ENCODE results near the gene SLC6A9.

SLC6A9 gene

DNA sequence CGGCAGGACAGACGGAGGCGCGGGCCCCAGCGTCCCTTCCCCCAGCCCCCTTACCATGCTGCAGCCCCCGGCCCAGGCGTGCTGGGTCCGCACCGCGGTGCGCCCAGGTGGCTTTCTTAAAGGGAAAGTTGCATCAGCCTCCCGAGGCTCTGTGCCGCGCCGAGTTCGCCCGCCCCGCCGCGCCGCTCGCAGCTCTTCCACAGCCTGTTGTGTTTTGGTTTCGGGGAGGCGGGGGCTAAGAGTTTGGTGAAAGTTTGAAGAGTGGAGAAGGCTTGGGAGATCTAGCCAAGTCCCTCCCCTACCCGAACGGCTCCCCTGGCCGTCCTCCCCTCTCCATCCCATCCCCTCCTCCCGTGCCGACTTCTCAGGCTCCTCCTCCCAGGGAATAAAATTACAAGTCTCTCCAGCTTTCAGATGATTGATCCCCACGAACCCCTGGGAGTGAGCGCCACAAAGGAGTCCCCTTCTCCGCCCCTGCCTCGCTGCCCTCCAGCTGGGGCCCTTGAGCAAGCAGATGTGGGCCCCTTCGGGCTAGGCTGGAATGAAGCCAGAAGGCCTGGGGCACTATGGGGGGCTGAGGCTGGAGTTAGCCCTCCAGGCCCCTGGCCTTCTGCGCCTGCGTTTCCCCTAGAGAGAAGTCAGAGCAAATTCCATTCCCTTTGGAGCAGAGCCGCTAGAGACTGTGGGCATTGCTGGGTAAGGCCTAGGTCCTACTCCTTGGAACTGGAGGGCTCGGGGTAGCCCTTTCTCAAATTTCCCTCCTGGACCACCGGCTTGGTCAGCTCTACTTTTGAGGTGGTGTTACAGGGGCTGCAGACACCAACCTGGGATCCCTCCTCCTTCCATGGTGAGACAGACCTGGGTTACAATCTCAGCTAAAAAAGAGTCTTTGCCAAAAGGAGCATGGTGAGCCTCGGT, at the start of gene SLC6A9:
Gene SLC6A9 (minus strand): TSS at position 211 of the 918 bp plus-strand sequence. CDS start 7,185 bp downstream, outside the sequence.
- peaks cover 0 to 45% (median 34%) of the 10 kb centered on the region in 5 donors for H3K4me1 ChIP-seq (ENCODE audit: control insufficient read depth in 5 of 5, insufficient read depth in 5 of 5, low read length in 5 of 5)
- H3K4me3 ChIP-seq (ENCODE audit: low read depth in 1 of 5, low read length in 5 of 5) = peak within 1 kb of the TSS in 4 of 5 donors; percentile 74 to 84 (median 80)
- no peak within 1 kb of the TSS for H3K27ac ChIP-seq (ENCODE audit: low read depth, low read length)
- H3K9ac ChIP-seq (ENCODE audit: low read length in 5 of 5) = peak within 1 kb of the TSS in 4 of 5 donors; percentile 53 to 71 (median 60)
- no peaks in the 10 kb centered on the region for H3K27me3 ChIP-seq (ENCODE audit: control insufficient read depth in 5 of 5, insufficient read depth in 4 of 5, low read length in 5 of 5)
- H3K9me3 ChIP-seq (ENCODE audit: control insufficient read depth in 5 of 5, low read length in 5 of 5) = no peaks in the 10 kb centered on the region
- H3K36me3 ChIP-seq (ENCODE audit: control insufficient read depth in 5 of 5, insufficient read depth in 5 of 5, low read length in 5 of 5) = no peaks in the 10 kb centered on the region

DNA sequence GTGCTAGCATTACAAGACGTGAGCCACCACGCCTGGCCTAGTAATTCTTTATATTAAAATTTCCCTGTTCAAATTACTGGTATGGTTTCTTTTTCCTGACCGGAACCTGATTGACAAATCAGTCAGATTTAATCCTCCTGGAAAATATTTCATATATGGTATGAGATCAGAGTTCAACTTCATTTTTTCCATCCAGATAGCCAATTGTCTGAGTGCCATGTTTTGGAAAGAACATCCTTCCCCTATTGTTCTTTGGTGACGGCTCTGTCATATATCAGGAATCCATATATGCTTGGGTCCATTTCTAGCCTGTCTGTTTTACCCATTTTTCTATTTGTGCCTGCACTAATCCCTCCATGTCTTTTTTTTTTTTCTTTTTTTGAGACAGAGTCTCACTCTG, 48.3 kb upstream of the SLC6A9 start:
- Histone ChIP-seq H3K9ac (ENCODE audit: low read length in 5 of 5) (no peak overlapping the region), H3K9me3 (ENCODE audit: control insufficient read depth in 5 of 5, low read length in 5 of 5) (no peaks in the 10 kb centered on the region), H3K27me3 (ENCODE audit: control insufficient read depth in 5 of 5, insufficient read depth in 4 of 5, low read length in 5 of 5) (peaks cover 0 to 2% (median 0%) of the 10 kb centered on the region in 5 donors), H3K36me3 (ENCODE audit: control insufficient read depth in 5 of 5, insufficient read depth in 5 of 5, low read length in 5 of 5) (no peaks in the 10 kb centered on the region), H3K4me3 (ENCODE audit: low read depth in 1 of 5, low read length in 5 of 5) (no peak overlapping the region), H3K27ac (ENCODE audit: low read depth, low read length) (no peak overlapping the region), H3K4me1 (ENCODE audit: control insufficient read depth in 5 of 5, insufficient read depth in 5 of 5, low read length in 5 of 5) (no peaks in the 10 kb centered on the region)

DNA sequence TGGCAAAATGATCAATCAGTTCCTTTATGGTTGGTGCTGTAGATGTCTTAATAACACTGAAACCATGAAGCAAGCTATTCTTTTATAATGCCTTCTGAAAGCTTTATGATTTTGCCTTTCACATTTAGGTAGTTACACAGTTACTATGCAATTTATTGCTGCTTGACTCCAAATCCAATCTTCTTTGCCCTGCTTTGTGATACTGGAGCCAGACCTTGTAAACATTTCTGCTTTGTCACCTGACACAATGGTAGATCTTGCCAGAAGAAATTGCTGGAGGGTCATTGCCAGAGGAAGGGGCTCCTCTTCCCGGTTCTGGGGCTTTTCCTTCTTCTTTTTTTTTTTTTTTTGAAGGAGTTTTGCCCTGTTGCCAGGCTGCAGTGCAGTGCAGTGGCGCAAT, 46.8 kb upstream of the SLC6A9 start:
- H3K36me3 ChIP-seq (ENCODE audit: control insufficient read depth in 5 of 5, insufficient read depth in 5 of 5, low read length in 5 of 5) = no peaks in the 10 kb centered on the region
- H3K9ac ChIP-seq (ENCODE audit: low read length in 5 of 5) = no peak overlapping the region
- H3K27me3 ChIP-seq (ENCODE audit: control insufficient read depth in 5 of 5, insufficient read depth in 4 of 5, low read length in 5 of 5) = peaks cover 0 to 2% (median 0%) of the 10 kb centered on the region in 5 donors
- H3K27ac ChIP-seq (ENCODE audit: low read depth, low read length) = no peak overlapping the region
- H3K9me3 ChIP-seq (ENCODE audit: control insufficient read depth in 5 of 5, low read length in 5 of 5) = no peaks in the 10 kb centered on the region
- H3K4me1 ChIP-seq (ENCODE audit: control insufficient read depth in 5 of 5, insufficient read depth in 5 of 5, low read length in 5 of 5) = no peaks in the 10 kb centered on the region
- H3K4me3 ChIP-seq (ENCODE audit: low read depth in 1 of 5, low read length in 5 of 5) = no peak overlapping the region

DNA sequence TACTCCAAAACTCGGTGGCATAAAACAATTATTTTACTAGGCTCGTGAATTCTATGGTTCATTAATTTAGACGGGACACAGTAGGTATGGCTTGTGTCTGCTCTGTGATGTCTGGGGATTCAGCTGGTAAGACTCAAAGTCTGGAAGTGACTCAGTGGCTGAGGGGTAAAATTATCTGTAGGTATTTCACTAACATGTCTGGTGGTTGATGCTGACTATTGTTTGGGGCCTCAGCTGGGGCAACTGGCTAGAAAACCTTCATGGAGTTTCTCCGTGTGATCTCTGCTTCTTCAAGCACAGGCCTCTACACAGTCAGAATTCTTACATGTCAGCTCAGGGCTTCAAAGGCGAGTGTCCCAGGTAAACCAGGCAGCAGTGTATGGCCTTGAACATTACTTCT, 46.2 kb upstream of the SLC6A9 start:
- Histone ChIP-seq H3K27ac (ENCODE audit: low read depth, low read length) (no peak overlapping the region), H3K4me3 (ENCODE audit: low read depth in 1 of 5, low read length in 5 of 5) (no peak overlapping the region), H3K4me1 (ENCODE audit: control insufficient read depth in 5 of 5, insufficient read depth in 5 of 5, low read length in 5 of 5) (no peaks in the 10 kb centered on the region), H3K27me3 (ENCODE audit: control insufficient read depth in 5 of 5, insufficient read depth in 4 of 5, low read length in 5 of 5) (no peaks in the 10 kb centered on the region), H3K9me3 (ENCODE audit: control insufficient read depth in 5 of 5, low read length in 5 of 5) (no peaks in the 10 kb centered on the region), H3K9ac (ENCODE audit: low read length in 5 of 5) (no peak overlapping the region), H3K36me3 (ENCODE audit: control insufficient read depth in 5 of 5, insufficient read depth in 5 of 5, low read length in 5 of 5) (no peaks in the 10 kb centered on the region)

DNA sequence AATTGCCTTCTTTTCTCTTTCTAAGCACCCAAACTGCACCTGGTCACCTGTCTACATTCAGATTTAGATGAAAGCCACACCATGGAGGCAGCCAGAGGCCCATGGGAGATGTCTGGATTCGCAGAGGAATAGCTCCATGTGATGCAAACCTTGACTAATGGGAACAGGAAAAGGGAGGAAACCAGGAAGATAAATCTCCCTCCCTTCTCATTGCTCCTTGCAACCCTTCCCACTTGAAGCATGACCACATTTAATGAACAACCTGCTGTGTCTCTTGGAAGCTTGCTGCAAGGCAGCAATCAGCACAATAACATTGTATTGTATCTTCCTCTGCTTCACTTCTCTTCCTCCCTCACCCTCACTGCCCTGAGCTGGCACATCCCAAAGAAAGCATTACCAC, 44.8 kb upstream of the SLC6A9 start:
- Histone ChIP-seq H3K4me1 (ENCODE audit: control insufficient read depth in 5 of 5, insufficient read depth in 5 of 5, low read length in 5 of 5) (no peaks in the 10 kb centered on the region), H3K27me3 (ENCODE audit: control insufficient read depth in 5 of 5, insufficient read depth in 4 of 5, low read length in 5 of 5) (no peaks in the 10 kb centered on the region), H3K27ac (ENCODE audit: low read depth, low read length) (no peak overlapping the region), H3K9me3 (ENCODE audit: control insufficient read depth in 5 of 5, low read length in 5 of 5) (no peaks in the 10 kb centered on the region), H3K36me3 (ENCODE audit: control insufficient read depth in 5 of 5, insufficient read depth in 5 of 5, low read length in 5 of 5) (no peaks in the 10 kb centered on the region), H3K9ac (ENCODE audit: low read length in 5 of 5) (no peak overlapping the region), H3K4me3 (ENCODE audit: low read depth in 1 of 5, low read length in 5 of 5) (no peak overlapping the region)

DNA sequence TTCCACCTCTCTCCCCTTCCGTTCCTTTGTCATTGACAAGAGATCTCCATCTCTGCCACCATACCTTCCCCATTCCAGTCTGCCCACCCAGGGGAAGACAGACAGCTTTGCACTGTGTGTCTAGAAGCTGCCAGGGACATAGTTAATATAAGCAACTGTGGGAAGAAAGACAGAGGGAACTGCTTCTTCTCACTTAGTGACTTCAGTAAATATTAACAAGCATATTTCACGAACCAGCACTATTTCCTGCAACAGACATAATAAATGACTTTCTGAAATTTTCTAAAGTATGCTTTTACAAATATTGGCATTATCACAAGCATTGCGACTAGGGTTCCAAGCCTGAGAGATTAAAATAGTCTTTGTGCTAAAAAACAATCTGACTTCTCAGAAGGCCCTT, 43.2 kb upstream of the SLC6A9 start:
- Histone ChIP-seq H3K4me3 (ENCODE audit: low read depth in 1 of 5, low read length in 5 of 5) (no peak overlapping the region), H3K9me3 (ENCODE audit: control insufficient read depth in 5 of 5, low read length in 5 of 5) (no peaks in the 10 kb centered on the region), H3K36me3 (ENCODE audit: control insufficient read depth in 5 of 5, insufficient read depth in 5 of 5, low read length in 5 of 5) (no peaks in the 10 kb centered on the region), H3K27me3 (ENCODE audit: control insufficient read depth in 5 of 5, insufficient read depth in 4 of 5, low read length in 5 of 5) (no peaks in the 10 kb centered on the region), H3K27ac (ENCODE audit: low read depth, low read length) (no peak overlapping the region), H3K9ac (ENCODE audit: low read length in 5 of 5) (no peak overlapping the region), H3K4me1 (ENCODE audit: control insufficient read depth in 5 of 5, insufficient read depth in 5 of 5, low read length in 5 of 5) (no peaks in the 10 kb centered on the region)

DNA sequence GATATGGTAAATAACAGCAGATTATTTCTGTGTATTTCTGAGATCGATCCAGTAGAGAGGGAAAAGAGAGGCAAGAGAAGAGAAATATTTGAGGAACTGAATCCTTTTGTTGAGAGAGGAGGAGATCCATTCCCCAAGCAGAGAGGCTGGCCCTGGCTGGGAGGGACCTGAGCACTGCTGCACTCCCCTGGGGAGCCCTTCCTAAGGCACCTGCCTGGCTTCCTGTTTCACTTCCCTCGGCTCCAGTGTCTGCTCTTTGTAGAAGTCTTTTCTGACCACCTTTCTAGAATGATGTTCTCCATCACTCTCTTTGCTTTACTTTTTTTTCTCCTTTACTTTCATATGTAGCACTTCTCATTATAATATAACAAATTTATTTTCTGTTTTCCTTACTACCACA, 42.3 kb upstream of the SLC6A9 start:
- Histone ChIP-seq H3K9me3 (ENCODE audit: control insufficient read depth in 5 of 5, low read length in 5 of 5) (no peaks in the 10 kb centered on the region), H3K36me3 (ENCODE audit: control insufficient read depth in 5 of 5, insufficient read depth in 5 of 5, low read length in 5 of 5) (no peaks in the 10 kb centered on the region), H3K27me3 (ENCODE audit: control insufficient read depth in 5 of 5, insufficient read depth in 4 of 5, low read length in 5 of 5) (no peaks in the 10 kb centered on the region), H3K27ac (ENCODE audit: low read depth, low read length) (no peak overlapping the region), H3K4me1 (ENCODE audit: control insufficient read depth in 5 of 5, insufficient read depth in 5 of 5, low read length in 5 of 5) (peaks cover 0 to 6% (median 2%) of the 10 kb centered on the region in 5 donors), H3K4me3 (ENCODE audit: low read depth in 1 of 5, low read length in 5 of 5) (no peak overlapping the region), H3K9ac (ENCODE audit: low read length in 5 of 5) (no peak overlapping the region)

DNA sequence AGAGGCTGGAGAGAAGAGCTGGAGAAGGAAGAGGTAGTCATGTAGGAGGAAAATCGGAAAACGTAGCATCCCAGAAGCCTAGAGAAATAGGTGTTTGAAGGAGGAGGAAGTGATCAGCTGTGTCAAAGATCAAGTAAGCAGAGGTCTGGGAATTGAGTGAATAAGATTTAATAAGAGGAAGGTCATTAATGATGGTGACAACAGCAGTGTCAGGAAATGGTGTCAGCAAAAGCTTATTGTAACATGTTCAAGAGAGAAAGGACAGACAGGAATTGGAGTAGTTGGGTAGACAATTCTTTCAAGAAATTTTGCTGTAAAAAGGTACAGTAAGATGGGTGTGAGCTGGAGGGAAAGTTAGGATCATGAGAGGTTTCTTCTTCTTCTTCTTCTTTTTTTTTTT, 41.6 kb upstream of the SLC6A9 start:
- Histone ChIP-seq H3K9ac (ENCODE audit: low read length in 5 of 5) (no peak overlapping the region), H3K27ac (ENCODE audit: low read depth, low read length) (no peak overlapping the region), H3K36me3 (ENCODE audit: control insufficient read depth in 5 of 5, insufficient read depth in 5 of 5, low read length in 5 of 5) (no peaks in the 10 kb centered on the region), H3K4me1 (ENCODE audit: control insufficient read depth in 5 of 5, insufficient read depth in 5 of 5, low read length in 5 of 5) (peaks cover 0 to 13% (median 9%) of the 10 kb centered on the region in 5 donors), H3K27me3 (ENCODE audit: control insufficient read depth in 5 of 5, insufficient read depth in 4 of 5, low read length in 5 of 5) (no peaks in the 10 kb centered on the region), H3K9me3 (ENCODE audit: control insufficient read depth in 5 of 5, low read length in 5 of 5) (no peaks in the 10 kb centered on the region), H3K4me3 (ENCODE audit: low read depth in 1 of 5, low read length in 5 of 5) (no peak overlapping the region)

DNA sequence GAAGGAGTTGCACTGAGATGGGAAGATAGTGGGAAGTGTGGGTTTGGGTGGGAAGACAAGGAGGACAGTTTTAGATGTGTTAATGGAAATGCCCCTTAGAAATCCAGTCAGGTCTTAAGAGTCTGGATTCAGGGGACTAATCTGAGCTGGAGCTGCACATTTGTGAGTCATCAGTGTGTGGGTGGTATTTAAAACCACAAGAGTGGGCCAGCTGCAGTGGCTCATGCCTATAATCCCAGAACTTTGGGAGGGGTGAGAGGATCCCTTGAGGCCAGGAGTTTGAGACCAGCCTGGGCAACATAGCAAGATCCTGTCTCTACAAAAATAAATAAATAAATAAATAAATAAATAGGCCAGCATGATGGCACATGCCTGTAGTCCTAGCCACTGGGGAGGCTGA, 40.9 kb upstream of the SLC6A9 start:
- no peaks in the 10 kb centered on the region for H3K9me3 ChIP-seq (ENCODE audit: control insufficient read depth in 5 of 5, low read length in 5 of 5)
- H3K4me1 ChIP-seq (ENCODE audit: control insufficient read depth in 5 of 5, insufficient read depth in 5 of 5, low read length in 5 of 5) = peaks cover 0 to 19% (median 15%) of the 10 kb centered on the region in 5 donors
- H3K36me3 ChIP-seq (ENCODE audit: control insufficient read depth in 5 of 5, insufficient read depth in 5 of 5, low read length in 5 of 5) = no peaks in the 10 kb centered on the region
- no peak overlapping the region for H3K4me3 ChIP-seq (ENCODE audit: low read depth in 1 of 5, low read length in 5 of 5)
- no peak overlapping the region for H3K9ac ChIP-seq (ENCODE audit: low read length in 5 of 5)
- no peaks in the 10 kb centered on the region for H3K27me3 ChIP-seq (ENCODE audit: control insufficient read depth in 5 of 5, insufficient read depth in 4 of 5, low read length in 5 of 5)
- no peak overlapping the region for H3K27ac ChIP-seq (ENCODE audit: low read depth, low read length)

DNA sequence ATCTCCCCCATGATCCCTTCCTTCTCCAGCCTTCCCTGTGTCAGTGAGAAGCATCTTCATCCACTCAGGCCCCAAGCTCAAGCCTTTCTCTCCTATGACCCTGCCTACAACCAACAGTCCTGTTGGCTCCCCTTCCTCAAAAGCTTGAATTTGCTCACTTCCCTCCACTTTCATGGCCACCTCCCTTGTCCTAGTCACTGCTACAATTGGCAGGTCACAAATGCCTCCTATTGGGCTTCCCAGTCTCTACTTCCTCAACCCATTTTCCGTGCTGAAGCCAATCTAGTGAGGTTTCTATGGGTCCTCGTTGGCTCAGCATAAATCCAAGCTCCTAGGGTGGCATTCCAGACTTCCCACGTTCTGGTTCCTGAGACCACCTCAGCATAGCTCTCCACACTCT, 40.2 kb upstream of the SLC6A9 start:
- H3K9me3 ChIP-seq (ENCODE audit: control insufficient read depth in 5 of 5, low read length in 5 of 5) = no peaks in the 10 kb centered on the region
- H3K4me3 ChIP-seq (ENCODE audit: low read depth in 1 of 5, low read length in 5 of 5) = no peak overlapping the region
- no peak overlapping the region for H3K9ac ChIP-seq (ENCODE audit: low read length in 5 of 5)
- H3K27me3 ChIP-seq (ENCODE audit: control insufficient read depth in 5 of 5, insufficient read depth in 4 of 5, low read length in 5 of 5) = no peaks in the 10 kb centered on the region
- H3K27ac ChIP-seq (ENCODE audit: low read depth, low read length) = no peak overlapping the region
- H3K36me3 ChIP-seq (ENCODE audit: control insufficient read depth in 5 of 5, insufficient read depth in 5 of 5, low read length in 5 of 5) = no peaks in the 10 kb centered on the region
- peaks cover 0 to 20% (median 16%) of the 10 kb centered on the region in 5 donors for H3K4me1 ChIP-seq (ENCODE audit: control insufficient read depth in 5 of 5, insufficient read depth in 5 of 5, low read length in 5 of 5)

All from subcutaneous abdominal adipose tissue (tissue), 5 donors.